A549 (cell line): ENCODE measurements around the gene CIT.

Experiments
- ESRRA ChIP-seq: fragments of 150-350 bp; IDR thresholded peaks from 2 replicates; pipeline ENCODE4 v1.6.1; 2014; ENCODE audit warnings: mild to moderate bottlenecking, low read length, borderline replicate concordance
- TF ChIP-seq, protein P1 (sequence below): fragments of 450-650 bp; IDR thresholded peaks from 2 replicates; pipeline ENCODE4 v1.6.1; 2014; ENCODE audit warnings: antibody characterized with exemption

DNA sequence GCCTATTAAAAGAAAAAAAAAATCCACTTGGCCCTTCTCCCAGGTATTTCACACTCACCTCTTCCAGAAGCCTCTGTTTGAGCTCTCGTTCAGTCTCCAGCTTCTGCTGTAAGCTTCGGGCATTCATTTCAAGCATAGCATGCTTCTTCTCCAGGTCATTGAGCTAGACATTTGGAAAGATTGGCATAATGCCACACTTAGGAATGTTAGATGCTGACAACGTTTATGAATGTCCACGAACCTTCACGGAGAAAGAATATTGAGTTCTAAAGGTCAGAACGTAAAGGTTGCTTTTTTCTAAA lies 148.7 kb downstream of the CIT start:
- TF ChIP-seq, protein P1, sequence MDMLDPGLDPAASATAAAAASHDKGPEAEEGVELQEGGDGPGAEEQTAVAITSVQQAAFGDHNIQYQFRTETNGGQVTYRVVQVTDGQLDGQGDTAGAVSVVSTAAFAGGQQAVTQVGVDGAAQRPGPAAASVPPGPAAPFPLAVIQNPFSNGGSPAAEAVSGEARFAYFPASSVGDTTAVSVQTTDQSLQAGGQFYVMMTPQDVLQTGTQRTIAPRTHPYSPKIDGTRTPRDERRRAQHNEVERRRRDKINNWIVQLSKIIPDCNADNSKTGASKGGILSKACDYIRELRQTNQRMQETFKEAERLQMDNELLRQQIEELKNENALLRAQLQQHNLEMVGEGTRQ, result no peak
- TF ChIP-seq ESRRA, result no peak
